HepG2 (cell line): ENCODE data around the gene EVA1A. TPM values are rescaled to one million over a fixed set of nuclear protein-coding genes. Genes with fewer than 3 reads are reported as not detected.
A peak's percentile ranks its signal among the peaks of the same experiment; 100 is the strongest.

Source experiments
- EZH2 ChIP-seq: conservative IDR thresholded peaks from 2 replicates; pipeline ENCODE4 v1.6.1; 2012; ENCODE audit warnings: mild to moderate bottlenecking, low read depth, low read length, moderate library complexity
- ISL2 ChIP-seq: sonication (generic); formaldehyde crosslinking; IDR thresholded peaks from 2 replicates; pipeline ENCODE4 v1.5.0; 2020; ENCODE audit warnings: missing genetic modification reagents
- KDM1A ChIP-seq: IDR thresholded peaks from 2 replicates; pipeline ENCODE4 v1.6.1; 2016; ENCODE audit warnings: missing compliant biosample characterization
- MTF1 ChIP-seq: sonication (generic); formaldehyde crosslinking; IDR thresholded peaks from 2 replicates; pipeline ENCODE4 v1.5.0; 2020; ENCODE audit warnings: missing genetic modification reagents
- MYNN ChIP-seq: sonication (generic); formaldehyde crosslinking; IDR thresholded peaks from 2 replicates; pipeline ENCODE4 v1.4.0; 2020; ENCODE audit warnings: mild to moderate bottlenecking, low read depth, missing genetic modification reagents
- NONO ChIP-seq, 2 experiments: fragments of 450-650 bp in 1 of 2; sonication (generic) in 1 of 2; formaldehyde crosslinking in 1 of 2; IDR thresholded peaks in 1 of 2; conservative IDR thresholded peaks in 1 of 2; 2 replicates each; pipeline versions ENCODE4 v1.6.1 to v1.8.0; 2017 to 2022; ENCODE audit warnings: mild to moderate bottlenecking in 1 of 2, missing genetic modification reagents in 1 of 2, moderate library complexity in 1 of 2
- NR0B2 ChIP-seq: sonication (generic); formaldehyde crosslinking; IDR thresholded peaks from 2 replicates; pipeline ENCODE4 v1.4.0; 2020; ENCODE audit warnings: mild to moderate bottlenecking, missing genetic modification reagents
- PBX2 ChIP-seq: IDR thresholded peaks from 2 replicates; pipeline ENCODE4 v1.6.1; 2016; ENCODE audit warnings: control low read depth
- PLRG1 ChIP-seq: fragments of 450-650 bp; conservative IDR thresholded peaks from 2 replicates; pipeline ENCODE4 v1.6.1; 2016
- SAP130 ChIP-seq: IDR thresholded peaks from 2 replicates; pipeline ENCODE4 v1.6.1; 2016; ENCODE audit warnings: low read depth
- SKI ChIP-seq: fragments of 450-650 bp; IDR thresholded peaks from one replicate; pipeline ENCODE4 v1.6.1; 2018; ENCODE audit warnings: mild to moderate bottlenecking; ENCODE audit not compliant: partially characterized antibody
- TSC22D2 ChIP-seq: sonication (generic); formaldehyde crosslinking; IDR thresholded peaks from 2 replicates; pipeline ENCODE4 v1.5.1; 2020; ENCODE audit warnings: missing genetic modification reagents, mild to moderate bottlenecking, borderline replicate concordance
- ZNF143 ChIP-seq: sonication (generic); formaldehyde crosslinking; IDR thresholded peaks from 2 replicates; pipeline ENCODE4 v1.4.0; 2020; ENCODE audit warnings: missing genetic modification reagents
- ZNF260 ChIP-seq: sonication (generic); formaldehyde crosslinking; IDR thresholded peaks from 2 replicates; pipeline ENCODE4 v1.4.0; 2020; ENCODE audit warnings: missing genetic modification reagents, low read depth, mild to moderate bottlenecking, borderline replicate concordance
- ZNF496 ChIP-seq: sonication (generic); formaldehyde crosslinking; IDR thresholded peaks from 2 replicates; pipeline ENCODE4 v1.8.1; 2023; ENCODE audit warnings: mild to moderate bottlenecking, moderate library complexity, missing genetic modification reagents; ENCODE audit not compliant: insufficient replicate concordance
- ZNF556 ChIP-seq: sonication (generic); formaldehyde crosslinking; IDR thresholded peaks from 2 replicates; pipeline ENCODE4 v1.4.0; 2020; ENCODE audit warnings: mild to moderate bottlenecking, missing genetic modification reagents, borderline replicate concordance
- ZNF570 ChIP-seq: sonication (generic); formaldehyde crosslinking; IDR thresholded peaks from 2 replicates; pipeline ENCODE4 v1.4.0; 2020; ENCODE audit warnings: mild to moderate bottlenecking, missing genetic modification reagents, borderline replicate concordance
- ZNF674 ChIP-seq: sonication (generic); formaldehyde crosslinking; IDR thresholded peaks from 2 replicates; pipeline ENCODE4 v1.5.0; 2020; ENCODE audit warnings: low read depth, mild to moderate bottlenecking, missing genetic modification reagents
- ZNF720 ChIP-seq: sonication (generic); formaldehyde crosslinking; IDR thresholded peaks from 2 replicates; pipeline ENCODE4 v1.4.0; 2020; ENCODE audit warnings: missing genetic modification reagents
- ZSCAN21 ChIP-seq: sonication (generic); formaldehyde crosslinking; IDR thresholded peaks from 2 replicates; pipeline ENCODE4 v1.8.0; 2022; ENCODE audit warnings: mild to moderate bottlenecking, missing genetic modification reagents, moderate library complexity, borderline replicate concordance
- polyA plus RNA-seq, 8 experiments: library from polyadenylated mRNA; depleted of rRNA in 3 of 8; stranded (reverse) in 7 of 8; unstranded in 1 of 8; fragments of >200 nt; fragmentation: Illumina TruSeq in 4 of 8; extraction: Trizol in 4 of 8; gene quantifications; 2 replicates each; pipeline versions ENCODE4 v1.2.1 to v1.2.3, GENCODE V29; 2011 to 2016; ENCODE audit warnings: low read depth in 4 of 8, missing spikeins in 1 of 8, mixed read lengths in 1 of 8; ENCODE audit not compliant: insufficient read depth in 1 of 8
- total RNA-seq, 5 experiments: library from RNA; depleted of rRNA; stranded (reverse); fragments of >200 nt; fragmentation: Illumina TruSeq; extraction: Trizol; gene quantifications; 2 replicates each; pipeline ENCODE4 v1.2.3, GENCODE V29; 2016; ENCODE audit warnings: low read depth in 1 of 5
- TF ChIP-seq, protein P1 (sequence below): sonication (generic); formaldehyde crosslinking; IDR thresholded peaks from 2 replicates; pipeline ENCODE4 v1.8.1; 2022; ENCODE audit warnings: mild to moderate bottlenecking, missing genetic modification reagents
- TF ChIP-seq, protein P2 (sequence below): sonication (generic); formaldehyde crosslinking; conservative IDR thresholded peaks from 2 replicates; pipeline ENCODE4 v1.4.0; 2020; ENCODE audit warnings: missing genetic modification reagents
- TF ChIP-seq, protein P3 (sequence below): IDR thresholded peaks from 2 replicates; pipeline ENCODE4 v1.6.1; 2018; ENCODE audit warnings: missing genetic modification reagents, mild to moderate bottlenecking, missing compliant biosample characterization

EVA1A gene
- total and polyA plus RNA-seq, 2 of the 13 experiments (the other 11 are each of a cell fraction or from before 2014, with no cell fraction given): 57.5 to 57.8 TPM

- TF ChIP-seq TSC22D2 (CRISPR knock-in tag): no peak; the same call in 1 of the 2 replicates
- TF ChIP-seq SAP130 (CRISPR knock-in tag): peak; percentile 36; the same call in 1 of the 2 replicates
- TF ChIP-seq NR0B2 (CRISPR knock-in tag): no peak
- 0 out of 2 replicates have a peak, but pooled peaks have one; percentile 54 for TF ChIP-seq MYNN (CRISPR knock-in tag)
- no peak for TF ChIP-seq KDM1A (CRISPR knock-in tag)
- TF ChIP-seq ZNF556 (CRISPR knock-in tag): peak; percentile 73
- no peak for TF ChIP-seq PBX2 (CRISPR knock-in tag)
- TF ChIP-seq, protein P1, sequence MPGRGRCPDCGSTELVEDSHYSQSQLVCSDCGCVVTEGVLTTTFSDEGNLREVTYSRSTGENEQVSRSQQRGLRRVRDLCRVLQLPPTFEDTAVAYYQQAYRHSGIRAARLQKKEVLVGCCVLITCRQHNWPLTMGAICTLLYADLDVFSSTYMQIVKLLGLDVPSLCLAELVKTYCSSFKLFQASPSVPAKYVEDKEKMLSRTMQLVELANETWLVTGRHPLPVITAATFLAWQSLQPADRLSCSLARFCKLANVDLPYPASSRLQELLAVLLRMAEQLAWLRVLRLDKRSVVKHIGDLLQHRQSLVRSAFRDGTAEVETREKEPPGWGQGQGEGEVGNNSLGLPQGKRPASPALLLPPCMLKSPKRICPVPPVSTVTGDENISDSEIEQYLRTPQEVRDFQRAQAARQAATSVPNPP (CRISPR knock-in tag): 0 out of 2 replicates have a peak, but pooled peaks have one; percentile 48
- TF ChIP-seq ZSCAN21 (CRISPR knock-in tag): no peak
- TF ChIP-seq ZNF674: no peak
- TF ChIP-seq NONO (IDR thresholded peaks at IDR 0.05): no peak
- TF ChIP-seq NONO (CRISPR knock-in tag; conservative IDR thresholded peaks at IDR 0.05): no peak; the same call in 1 of the 2 replicates
- no peak for TF ChIP-seq ZNF720 (CRISPR knock-in tag)
- TF ChIP-seq MTF1: no peak
- TF ChIP-seq, protein P2, sequence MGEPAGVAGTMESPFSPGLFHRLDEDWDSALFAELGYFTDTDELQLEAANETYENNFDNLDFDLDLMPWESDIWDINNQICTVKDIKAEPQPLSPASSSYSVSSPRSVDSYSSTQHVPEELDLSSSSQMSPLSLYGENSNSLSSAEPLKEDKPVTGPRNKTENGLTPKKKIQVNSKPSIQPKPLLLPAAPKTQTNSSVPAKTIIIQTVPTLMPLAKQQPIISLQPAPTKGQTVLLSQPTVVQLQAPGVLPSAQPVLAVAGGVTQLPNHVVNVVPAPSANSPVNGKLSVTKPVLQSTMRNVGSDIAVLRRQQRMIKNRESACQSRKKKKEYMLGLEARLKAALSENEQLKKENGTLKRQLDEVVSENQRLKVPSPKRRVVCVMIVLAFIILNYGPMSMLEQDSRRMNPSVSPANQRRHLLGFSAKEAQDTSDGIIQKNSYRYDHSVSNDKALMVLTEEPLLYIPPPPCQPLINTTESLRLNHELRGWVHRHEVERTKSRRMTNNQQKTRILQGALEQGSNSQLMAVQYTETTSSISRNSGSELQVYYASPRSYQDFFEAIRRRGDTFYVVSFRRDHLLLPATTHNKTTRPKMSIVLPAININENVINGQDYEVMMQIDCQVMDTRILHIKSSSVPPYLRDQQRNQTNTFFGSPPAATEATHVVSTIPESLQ (CRISPR knock-in tag): no peak
- no peak for TF ChIP-seq ZNF260 (CRISPR knock-in tag)
- TF ChIP-seq, protein P3, sequence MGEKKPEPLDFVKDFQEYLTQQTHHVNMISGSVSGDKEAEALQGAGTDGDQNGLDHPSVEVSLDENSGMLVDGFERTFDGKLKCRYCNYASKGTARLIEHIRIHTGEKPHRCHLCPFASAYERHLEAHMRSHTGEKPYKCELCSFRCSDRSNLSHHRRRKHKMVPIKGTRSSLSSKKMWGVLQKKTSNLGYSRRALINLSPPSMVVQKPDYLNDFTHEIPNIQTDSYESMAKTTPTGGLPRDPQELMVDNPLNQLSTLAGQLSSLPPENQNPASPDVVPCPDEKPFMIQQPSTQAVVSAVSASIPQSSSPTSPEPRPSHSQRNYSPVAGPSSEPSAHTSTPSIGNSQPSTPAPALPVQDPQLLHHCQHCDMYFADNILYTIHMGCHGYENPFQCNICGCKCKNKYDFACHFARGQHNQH (CRISPR knock-in tag): 0 out of 2 replicates have a peak, but pooled peaks have one; percentile 42
- no peak for TF ChIP-seq EZH2
- TF ChIP-seq SKI: no peak
- peak; percentile 26; the same call in 1 of the 2 replicates for TF ChIP-seq ISL2 (CRISPR knock-in tag)
- no peak for TF ChIP-seq ZNF570
- no peak for TF ChIP-seq PLRG1
- TF ChIP-seq ZNF143 (CRISPR knock-in tag): peak; percentile 23; the same call in 1 of the 2 replicates
- no peak for TF ChIP-seq ZNF496 (CRISPR knock-in tag)
Observed at GRCh38 chr2:75608684-75609333, 48.1 kb upstream of the EVA1A start (continued).
